HEK293T (cell line): ENCODE results near the gene TRRAP.

ENCODE experiments used
- ARNT ChIP-seq: fragments of 450-650 bp; IDR thresholded peaks from 2 replicates; pipeline ENCODE4 v1.6.1; 2017; ENCODE audit warnings: mild to moderate bottlenecking
- BHLHE40 ChIP-seq: fragments of 450-650 bp; IDR thresholded peaks from 2 replicates; pipeline ENCODE4 v1.6.1; 2016; ENCODE audit warnings: mild to moderate bottlenecking, moderate library complexity, borderline replicate concordance
- FOXA1 ChIP-seq: fragments of 450-650 bp; IDR thresholded peaks from 2 replicates; pipeline ENCODE4 v1.6.1; 2016; ENCODE audit warnings: mild to moderate bottlenecking
- FOXK2 ChIP-seq: fragments of 450-650 bp; IDR thresholded peaks from 2 replicates; pipeline ENCODE4 v1.6.1; 2016; ENCODE audit warnings: mild to moderate bottlenecking
- SP1 ChIP-seq: fragments of 450-650 bp; IDR thresholded peaks from 2 replicates; pipeline ENCODE4 v1.6.1; 2017
- TARDBP ChIP-seq: fragments of 450-650 bp; IDR thresholded peaks from 2 replicates; pipeline ENCODE4 v1.6.1; 2016
- ZNF384 ChIP-seq: fragments of 450-650 bp; IDR thresholded peaks from 2 replicates; pipeline ENCODE4 v1.6.1; 2016

DNA sequence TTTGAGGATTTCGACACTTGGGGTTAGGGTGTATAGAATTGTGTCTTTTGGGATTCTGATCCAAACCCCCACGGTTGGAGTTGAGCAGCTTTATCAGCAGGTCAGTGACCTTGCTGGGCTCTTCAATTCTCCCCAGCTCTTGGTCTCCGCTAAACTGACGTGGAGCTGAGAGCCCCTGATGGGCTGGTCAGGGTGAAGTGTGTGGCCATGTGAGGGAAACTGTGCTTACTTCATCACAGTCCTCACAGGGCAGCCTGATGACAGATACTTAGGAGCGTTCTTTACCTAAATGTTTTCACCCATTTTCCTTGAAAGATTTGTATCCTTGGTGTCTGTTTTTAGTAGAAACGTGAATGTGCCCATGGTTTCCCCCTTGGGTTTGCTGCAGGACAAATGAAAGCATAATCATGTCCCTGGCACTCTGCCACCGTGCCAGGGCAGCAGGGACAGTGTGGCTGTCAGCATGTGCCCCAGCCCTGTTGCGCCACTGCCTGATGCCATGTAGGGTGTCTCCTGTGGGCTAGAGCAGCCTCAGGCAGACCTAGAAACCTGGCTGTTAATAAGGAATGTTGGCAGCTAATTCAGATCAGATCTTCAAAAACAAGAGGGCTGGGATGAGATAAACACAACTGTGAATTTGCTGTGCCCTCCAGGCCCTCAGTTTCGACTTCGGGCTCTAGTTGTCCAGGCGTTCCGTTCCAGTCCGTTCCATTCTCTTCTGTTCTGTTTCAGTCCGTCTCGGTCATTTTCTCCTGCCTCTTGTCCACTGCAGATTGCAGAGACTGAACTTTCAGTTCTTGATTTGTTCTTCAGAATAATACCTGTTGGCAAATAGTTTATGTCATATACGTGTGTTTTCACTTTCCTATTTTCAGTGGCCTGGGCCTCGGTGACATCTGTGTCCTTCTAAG lies 96.8 kb downstream of the TRRAP start:
- TF ChIP-seq SP1 (no peak), ZNF384 (no peak), BHLHE40 (no peak), FOXA1 (no peak), TARDBP (no peak), ARNT (no peak), FOXK2 (no peak)
